WTC11 (cell line): Measurements from ENCODE around the gene ZNF664. TPM values are rescaled to one million over a fixed set of nuclear protein-coding genes. Genes with fewer than 3 reads are reported as not detected.

Experiments used
- ATAC-seq: fragments of 200-7000 bp; cut with Tn5 transposase; 2 replicates; pipeline ENCODE4 v1.10.0; 2021; ENCODE audit warnings: mild to moderate bottlenecking, moderate library complexity
- CTCF ChIA-PET: fragments of 300-600 bp; sonication (Branson Sonifier 250); formaldehyde crosslinking; loops from one replicate; lab custom pipeline; 2021; ENCODE audit warnings: antibody characterized with exemption; lab: Charles Lee
- POLR2A ChIA-PET: fragments of 350-600 bp; sonication (Branson Sonifier 250); formaldehyde crosslinking; loops from one replicate; lab custom pipeline; 2021; ENCODE audit warnings: antibody characterized with exemption; lab: Charles Lee
- DNase-seq: peaks from one replicate; pipeline ENCODE4 v3.0.0; 2021; ENCODE audit warnings: low spot score
- H3K27ac Mint-ChIP-seq: 2 replicates; pipeline ENCODE4 v1.8.0; 2021; ENCODE audit warnings: mixed read lengths
- H3K27me3 Mint-ChIP-seq: 2 replicates; pipeline ENCODE4 v1.8.0; 2021; ENCODE audit warnings: low read depth, mild to moderate bottlenecking, moderate library complexity, mixed read lengths
- H3K36me3 Mint-ChIP-seq: 2 replicates; pipeline ENCODE4 v1.8.0; 2021; ENCODE audit warnings: mixed read lengths
- H3K4me1 Mint-ChIP-seq: 2 replicates; pipeline ENCODE4 v1.8.0; 2022; ENCODE audit warnings: mixed read lengths
- H3K4me3 Mint-ChIP-seq: 2 replicates; pipeline ENCODE4 v1.8.0; 2021; ENCODE audit warnings: mild to moderate bottlenecking, moderate library complexity, mixed read lengths
- H3K9me3 Mint-ChIP-seq: 2 replicates; pipeline ENCODE4 v1.8.0; 2021; ENCODE audit warnings: mixed read lengths
- AR ChIP-seq: fragments of 250-450 bp; sonication (Bioruptor Pico); IDR thresholded peaks from 2 replicates; pipeline ENCODE4 v1.9.0; 2021; ENCODE audit warnings: mild to moderate bottlenecking
- CBFB ChIP-seq: sonication (generic); formaldehyde crosslinking; IDR thresholded peaks from 2 replicates; pipeline ENCODE4 v1.8.1; 2022; ENCODE audit warnings: mild to moderate bottlenecking, low read depth, missing genetic modification reagents
- CDX4 ChIP-seq: fragments of 250-450 bp; sonication (Bioruptor Pico); IDR thresholded peaks from 2 replicates; pipeline ENCODE4 v1.9.0; 2021; ENCODE audit warnings: moderate library complexity, mild to moderate bottlenecking, inconsistent platforms, borderline replicate concordance
- CREM ChIP-seq: sonication (generic); formaldehyde crosslinking; IDR thresholded peaks from 2 replicates; pipeline ENCODE4 v1.8.1; 2022; ENCODE audit warnings: mild to moderate bottlenecking, missing genetic modification reagents, moderate library complexity
- E2F5 ChIP-seq: sonication (generic); formaldehyde crosslinking; IDR thresholded peaks from 2 replicates; pipeline ENCODE4 v1.8.1; 2022; ENCODE audit warnings: mild to moderate bottlenecking, moderate library complexity, missing genetic modification reagents
- ELF4 ChIP-seq: sonication (generic); formaldehyde crosslinking; IDR thresholded peaks from 2 replicates; pipeline ENCODE4 v1.8.1; 2022; ENCODE audit warnings: low read depth, mild to moderate bottlenecking, moderate library complexity, missing genetic modification reagents
- GABPB1 ChIP-seq: sonication (generic); formaldehyde crosslinking; IDR thresholded peaks from 2 replicates; pipeline ENCODE4 v1.8.1; 2023; ENCODE audit warnings: mild to moderate bottlenecking, missing genetic modification reagents
- IRF1 ChIP-seq: sonication (generic); formaldehyde crosslinking; IDR thresholded peaks from 2 replicates; pipeline ENCODE4 v1.8.0; 2023; ENCODE audit warnings: missing genetic modification reagents
- IRF2 ChIP-seq: sonication (generic); formaldehyde crosslinking; IDR thresholded peaks from 2 replicates; pipeline ENCODE4 v1.8.0; 2022; ENCODE audit warnings: low read depth, missing genetic modification reagents, borderline replicate concordance
- KAT7 ChIP-seq: sonication (generic); formaldehyde crosslinking; IDR thresholded peaks from 2 replicates; pipeline ENCODE4 v1.8.1; 2023; ENCODE audit warnings: missing genetic modification reagents, mild to moderate bottlenecking, borderline replicate concordance
- MAX ChIP-seq: sonication (generic); formaldehyde crosslinking; IDR thresholded peaks from 2 replicates; pipeline ENCODE4 v1.8.0; 2022; ENCODE audit warnings: mild to moderate bottlenecking, missing genetic modification reagents
- MLX ChIP-seq: sonication (generic); formaldehyde crosslinking; IDR thresholded peaks from 2 replicates; pipeline ENCODE4 v1.8.1; 2023; ENCODE audit warnings: mild to moderate bottlenecking, missing genetic modification reagents, moderate library complexity
- MXD4 ChIP-seq: fragments of 250-450 bp; sonication (Bioruptor Pico); IDR thresholded peaks from 2 replicates; pipeline ENCODE4 v1.8.0; 2021; ENCODE audit warnings: mild to moderate bottlenecking, moderate library complexity, borderline replicate concordance
- NFATC4 ChIP-seq: fragments of 250-450 bp; sonication (Bioruptor Pico); IDR thresholded peaks from 2 replicates; pipeline ENCODE4 v1.9.0; 2021; ENCODE audit warnings: mild to moderate bottlenecking
- NR2C2 ChIP-seq: sonication (generic); formaldehyde crosslinking; IDR thresholded peaks from 2 replicates; pipeline ENCODE4 v1.8.0; 2022; ENCODE audit warnings: mild to moderate bottlenecking, missing genetic modification reagents
- PRRX2 ChIP-seq: fragments of 250-450 bp; sonication (Bioruptor Pico); IDR thresholded peaks from 2 replicates; pipeline ENCODE4 v1.8.0; 2021; ENCODE audit warnings: mild to moderate bottlenecking
- SMAD3 ChIP-seq: sonication (generic); formaldehyde crosslinking; IDR thresholded peaks from 2 replicates; pipeline ENCODE4 v1.8.0; 2022; ENCODE audit warnings: missing genetic modification reagents, mild to moderate bottlenecking, borderline replicate concordance
- SP1 ChIP-seq: sonication (generic); formaldehyde crosslinking; conservative IDR thresholded peaks from 2 replicates; pipeline ENCODE4 v1.8.1; 2022; ENCODE audit warnings: missing genetic modification reagents
- STAT6 ChIP-seq: sonication (generic); formaldehyde crosslinking; conservative IDR thresholded peaks from 2 replicates; pipeline ENCODE4 v1.8.1; 2023; ENCODE audit warnings: mild to moderate bottlenecking, low read depth, missing genetic modification reagents, moderate library complexity
- TCF7 ChIP-seq: sonication (generic); formaldehyde crosslinking; IDR thresholded peaks from 2 replicates; pipeline ENCODE4 v1.8.0; 2022; ENCODE audit warnings: mild to moderate bottlenecking, low read depth, missing genetic modification reagents, moderate library complexity
- TP53 ChIP-seq: sonication (generic); formaldehyde crosslinking; IDR thresholded peaks from 2 replicates; pipeline ENCODE4 v1.8.1; 2023; ENCODE audit warnings: mild to moderate bottlenecking, missing genetic modification reagents
- ZNF121 ChIP-seq: sonication (generic); formaldehyde crosslinking; IDR thresholded peaks from 2 replicates; pipeline ENCODE4 v1.8.0; 2023; ENCODE audit warnings: missing genetic modification reagents
- total RNA-seq: library from RNA; stranded (reverse); gene quantifications from 3 replicates; pipeline ENCODE4 v1.2.3, GENCODE V29; 2021

Gene ZNF664
- total RNA-seq, 1 experiment from 2014 or later, result 61.7 TPM

- no peak for TF ChIP-seq GABPB1
- Mint-ChIP-seq H3K4me3 (no peak overlapping the region), H3K27me3 (peaks cover 100% of the 10 kb centered on the region), H3K36me3 (no peaks in the 10 kb centered on the region), H3K27ac (no peak overlapping the region), H3K4me1 (no peaks in the 10 kb centered on the region), H3K9me3 (no peaks in the 10 kb centered on the region)
- DNase-seq (no peak), ATAC-seq (no peak)
- ChIA-PET POLR2A (no interaction called here), CTCF (interaction anchor here (3.1 kb wide), 1 partner anchor 27 kb away, joined by 12 read pairs; no protein-coding TSS in a partner anchor)
These were observed 7.6 kb upstream of the ZNF664 start for GRCh38 chr12:123965382-123965781.

GRCh38 chr12:123966596-123966995 is 6.4 kb upstream of the ZNF664 start:
- Mint-ChIP-seq H3K27ac (no peak overlapping the region), H3K9me3 (no peaks in the 10 kb centered on the region), H3K36me3 (no peaks in the 10 kb centered on the region), H3K27me3 (peaks cover 100% of the 10 kb centered on the region), H3K4me3 (no peak overlapping the region), H3K4me1 (peaks cover 10% of the 10 kb centered on the region)
- POLR2A ChIA-PET, result no interaction called here
- DNase-seq, result no peak
- CTCF ChIA-PET, result interaction anchor here (3.1 kb wide), 1 partner anchor 28 kb away, joined by 12 read pairs; no protein-coding TSS in a partner anchor
- ATAC-seq, result no peak
- TF ChIP-seq MLX, result no peak

- ChIA-PET CTCF (no interaction called here), POLR2A (no interaction called here)
- TF ChIP-seq ZNF121, result no peak
- no peak for TF ChIP-seq NFATC4 (CRISPR knock-in tag)
- TF ChIP-seq SP1, result no peak
- no peak for TF ChIP-seq ELF4
- no peak for TF ChIP-seq AR (CRISPR knock-in tag)
- no peak for TF ChIP-seq SMAD3 (CRISPR knock-in tag)
- no peak for TF ChIP-seq MXD4 (CRISPR knock-in tag)
- no peak for TF ChIP-seq TP53
- no peak for TF ChIP-seq IRF1 (CRISPR knock-in tag)
- no peak for TF ChIP-seq PRRX2 (CRISPR knock-in tag)
- TF ChIP-seq STAT6, result no peak
- no peak for TF ChIP-seq CDX4 (CRISPR knock-in tag)
- TF ChIP-seq TCF7 (CRISPR knock-in tag), result no peak
- no peak for TF ChIP-seq E2F5 (CRISPR knock-in tag)
- no peak for TF ChIP-seq KAT7 (CRISPR knock-in tag)
- TF ChIP-seq MAX, result no peak
- TF ChIP-seq CREM (CRISPR knock-in tag), result no peak
- no peak for TF ChIP-seq CBFB (CRISPR knock-in tag)
- TF ChIP-seq NR2C2, result no peak
- TF ChIP-seq IRF2 (CRISPR knock-in tag), result no peak
- Mint-ChIP-seq H3K27me3 (peaks cover 97% of the 10 kb centered on the region), H3K9me3 (no peaks in the 10 kb centered on the region), H3K36me3 (no peaks in the 10 kb centered on the region), H3K4me1 (peaks cover 12% of the 10 kb centered on the region), H3K4me3 (no peak overlapping the region), H3K27ac (no peak overlapping the region)
- ATAC-seq (no peak), DNase-seq (no peak)
These were observed 5.9 kb upstream of the ZNF664 start for GRCh38 chr12:123967121-123967586.
